ENCODE measurements around the gene TEKT1. TPM values are rescaled to one million over a fixed set of nuclear protein-coding genes. Genes with fewer than 3 reads are reported as not detected.

The TEKT1 gene
- not detected for total RNA-seq

GRCh38 chr17:6831661-6832263, at the start of gene TEKT1:
TEKT1 (minus strand) TSS chr17:6831729; CDS start chr17:6830376, 1,353 bp downstream.

GRCh38 chr17:6775871-6776405, 55.6 kb downstream of the TEKT1 start, which contains the start of gene FBXO39:
FBXO39 (plus strand) TSS chr17:6776215; CDS start chr17:6779869, 3,654 bp downstream.

DNA sequence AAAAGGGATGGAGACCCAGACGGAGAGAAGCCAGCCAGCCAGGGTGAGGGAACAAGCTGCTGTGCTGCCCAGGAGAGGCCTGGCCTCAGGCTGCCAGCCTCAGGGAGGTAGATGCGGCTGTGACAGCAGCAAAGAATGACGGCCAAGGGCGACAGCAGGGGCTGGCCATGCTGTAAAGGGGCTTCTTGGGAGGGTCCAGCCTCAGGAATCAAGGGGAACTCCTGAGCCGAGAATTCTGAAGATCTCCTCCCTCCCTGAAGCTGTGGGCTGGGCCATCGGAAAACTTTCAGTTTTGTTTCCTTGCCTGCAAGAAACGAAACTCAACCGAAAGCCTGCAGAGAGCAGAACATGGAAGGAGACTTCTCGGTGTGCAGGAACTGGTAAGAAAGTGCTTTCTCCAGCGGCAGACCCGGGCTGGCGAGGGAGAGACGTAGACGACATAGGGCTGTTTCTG, 75.8 kb downstream of the TEKT1 start, which contains the start of gene XAF1:
XAF1 (plus strand) TSS at position 316 of the 454 bp plus-strand sequence; CDS start at position 349, 33 bp downstream.

Other genes starting within 250 kb of the TEKT1 start
- 10 to 100 TPM; 12.9 to 16.4 TPM for gene KIAA0753, start 191.0 kb downstream of the TEKT1 start, total RNA-seq
- gene TXNDC17, start 190.7 kb downstream of the TEKT1 start, total RNA-seq = 10 to 100 TPM; 56.1 to 61.3 TPM
- 10 to 100 TPM; 20.5 to 25.5 TPM for gene MED31, start 180.1 kb downstream of the TEKT1 start, total RNA-seq
- 1 to 10 TPM; 3.3 to 4.3 TPM for gene C17orf100, start 180.0 kb downstream of the TEKT1 start, total RNA-seq
- gene SLC13A5, start 118.4 kb downstream of the TEKT1 start, total RNA-seq = not detected
- 100 to 1,000 TPM; 156 to 163 TPM for gene XAF1, start 75.7 kb downstream of the TEKT1 start, total RNA-seq
- under 1 TPM; 0.65 to 0.81 TPM for gene FBXO39, start 55.5 kb downstream of the TEKT1 start, total RNA-seq
- gene ALOX12, start 164.3 kb upstream of the TEKT1 start, total RNA-seq = not detected
- gene RNASEK, start 180.9 kb upstream of the TEKT1 start, total RNA-seq = 100 to 1,000 TPM; 170 to 178 TPM
- gene BCL6B, start 191.3 kb upstream of the TEKT1 start, total RNA-seq = 1 to 10 TPM in 1 of 2 experiments, under 1 TPM in 1; 0.46 to 1.0 TPM
- gene SLC16A13, start 204.3 kb upstream of the TEKT1 start, total RNA-seq = 10 to 100 TPM; 23.8 to 25.0 TPM
- under 1 TPM; 0.12 to 0.25 TPM for gene SLC16A11, start 212.4 kb upstream of the TEKT1 start, total RNA-seq
- not detected for gene CLEC10A, start 248.5 kb upstream of the TEKT1 start, total RNA-seq